ENCODE data around the gene MB21D2. TPM values are rescaled to one million over a fixed set of nuclear protein-coding genes. Genes with fewer than 3 reads are reported as not detected.

MB21D2 gene
- total RNA-seq, 1 donor from 2014 or later, result 13.4 TPM

DNA sequence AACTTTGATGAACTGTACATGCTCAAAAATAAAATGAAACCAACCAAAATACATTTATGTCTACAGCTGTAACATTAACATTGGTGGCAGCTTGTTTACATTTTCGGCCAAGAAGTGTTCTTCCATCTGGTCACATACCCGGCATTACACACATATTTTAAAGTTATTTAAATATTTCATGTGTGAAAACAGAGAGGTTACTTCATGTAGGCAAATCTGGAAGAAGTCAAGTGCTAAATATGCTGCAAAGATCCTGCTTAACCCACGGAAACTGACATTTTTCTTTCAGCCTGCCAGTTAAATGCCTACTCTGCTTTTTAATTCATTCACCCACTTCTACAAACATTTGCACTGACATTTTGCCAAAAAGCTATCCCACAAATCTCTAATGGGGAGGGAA is 69.7 kb downstream of the MB21D2 start:
- peaks cover 34% of the 10 kb centered on the region for H3K4me1 Mint-ChIP-seq (ENCODE audit: low read depth)
- no peaks in the 10 kb centered on the region for H3K9me3 Mint-ChIP-seq (ENCODE audit: low read depth)
- H3K27me3 Mint-ChIP-seq, result no peaks in the 10 kb centered on the region
- DNase-seq (ENCODE audit: low spot score, unreplicated experiment), result no peak
- H3K36me3 Mint-ChIP-seq (ENCODE audit: insufficient read depth), result no peaks in the 10 kb centered on the region
- no peak overlapping the region for H3K27ac Mint-ChIP-seq
- H3K4me3 Mint-ChIP-seq (ENCODE audit: low read depth), result no peak overlapping the region
- TF ChIP-seq, protein P1, sequence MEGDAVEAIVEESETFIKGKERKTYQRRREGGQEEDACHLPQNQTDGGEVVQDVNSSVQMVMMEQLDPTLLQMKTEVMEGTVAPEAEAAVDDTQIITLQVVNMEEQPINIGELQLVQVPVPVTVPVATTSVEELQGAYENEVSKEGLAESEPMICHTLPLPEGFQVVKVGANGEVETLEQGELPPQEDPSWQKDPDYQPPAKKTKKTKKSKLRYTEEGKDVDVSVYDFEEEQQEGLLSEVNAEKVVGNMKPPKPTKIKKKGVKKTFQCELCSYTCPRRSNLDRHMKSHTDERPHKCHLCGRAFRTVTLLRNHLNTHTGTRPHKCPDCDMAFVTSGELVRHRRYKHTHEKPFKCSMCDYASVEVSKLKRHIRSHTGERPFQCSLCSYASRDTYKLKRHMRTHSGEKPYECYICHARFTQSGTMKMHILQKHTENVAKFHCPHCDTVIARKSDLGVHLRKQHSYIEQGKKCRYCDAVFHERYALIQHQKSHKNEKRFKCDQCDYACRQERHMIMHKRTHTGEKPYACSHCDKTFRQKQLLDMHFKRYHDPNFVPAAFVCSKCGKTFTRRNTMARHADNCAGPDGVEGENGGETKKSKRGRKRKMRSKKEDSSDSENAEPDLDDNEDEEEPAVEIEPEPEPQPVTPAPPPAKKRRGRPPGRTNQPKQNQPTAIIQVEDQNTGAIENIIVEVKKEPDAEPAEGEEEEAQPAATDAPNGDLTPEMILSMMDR (IDR thresholded peaks at IDR 0.05; ENCODE audit: unreplicated experiment), result no peak

DNA sequence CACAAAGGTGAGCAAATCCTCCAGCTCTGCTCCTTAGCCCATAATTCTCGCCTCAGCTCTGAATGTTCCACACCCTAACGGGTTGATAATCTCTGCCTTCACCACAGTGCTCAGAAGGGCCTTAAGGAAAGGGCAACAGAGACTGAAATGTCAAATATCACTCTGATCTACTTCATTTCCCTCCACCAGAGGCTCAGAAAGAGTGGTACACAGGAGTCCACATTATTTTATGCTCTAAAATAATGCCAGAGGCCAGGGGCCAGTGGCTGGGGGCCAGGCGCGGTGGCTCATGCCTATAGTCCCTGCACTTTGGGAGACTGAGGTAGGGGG is 72.2 kb downstream of the MB21D2 start:
- no peak for DNase-seq (ENCODE audit: low spot score, unreplicated experiment)
- peaks cover 19% of the 10 kb centered on the region for H3K4me1 Mint-ChIP-seq (ENCODE audit: low read depth)
- no peaks in the 10 kb centered on the region for H3K36me3 Mint-ChIP-seq (ENCODE audit: insufficient read depth)
- no peaks in the 10 kb centered on the region for H3K9me3 Mint-ChIP-seq (ENCODE audit: low read depth)
- no peak overlapping the region for H3K4me3 Mint-ChIP-seq (ENCODE audit: low read depth)
- H3K27me3 Mint-ChIP-seq, result no peaks in the 10 kb centered on the region
- no peak overlapping the region for H3K27ac Mint-ChIP-seq
- TF ChIP-seq, protein P1 (IDR thresholded peaks at IDR 0.05; ENCODE audit: unreplicated experiment), result no peak

DNA sequence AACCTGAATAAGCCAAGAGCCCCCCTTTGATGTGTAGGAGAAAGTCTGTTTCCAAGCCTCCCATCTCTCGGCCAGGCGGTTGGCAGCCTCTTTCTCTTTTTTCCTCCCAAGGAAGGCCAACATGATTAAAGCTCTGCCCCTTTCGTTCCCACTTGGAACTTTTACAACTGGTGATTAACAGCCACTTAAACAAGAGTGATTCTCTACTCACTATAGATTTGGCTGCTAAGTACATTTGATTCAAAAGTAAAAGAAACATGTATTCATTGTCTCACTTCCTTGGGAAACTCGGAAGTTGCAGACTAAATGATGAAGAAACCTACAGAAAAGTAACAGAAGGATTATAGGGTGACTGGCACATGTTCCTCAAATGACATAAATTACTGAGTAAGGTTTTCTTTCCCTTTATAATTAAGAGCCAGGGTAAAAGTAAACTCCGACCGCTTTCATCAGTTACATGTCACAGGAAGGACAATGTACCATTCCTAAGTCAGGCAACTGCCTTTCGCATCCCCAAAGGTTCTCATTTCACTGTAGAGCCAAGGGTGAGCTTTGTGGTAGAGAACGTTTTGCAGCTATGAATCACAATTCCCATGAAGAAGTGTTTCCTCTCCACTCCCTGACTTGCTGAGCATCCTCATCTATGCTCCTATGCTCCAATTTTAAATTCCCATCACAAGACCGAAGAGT is 72.7 kb downstream of the MB21D2 start:
- H3K27ac Mint-ChIP-seq, result no peak overlapping the region
- no peaks in the 10 kb centered on the region for H3K9me3 Mint-ChIP-seq (ENCODE audit: low read depth)
- H3K4me3 Mint-ChIP-seq (ENCODE audit: low read depth), result no peak overlapping the region
- peaks cover 15% of the 10 kb centered on the region for H3K4me1 Mint-ChIP-seq (ENCODE audit: low read depth)
- no peak for DNase-seq (ENCODE audit: low spot score, unreplicated experiment)
- no peaks in the 10 kb centered on the region for H3K36me3 Mint-ChIP-seq (ENCODE audit: insufficient read depth)
- TF ChIP-seq, protein P1 (IDR thresholded peaks at IDR 0.05; ENCODE audit: unreplicated experiment), result no peak
- H3K27me3 Mint-ChIP-seq, result no peaks in the 10 kb centered on the region

- no peak overlapping the region for H3K27ac Mint-ChIP-seq
- TF ChIP-seq, protein P1 (IDR thresholded peaks at IDR 0.05; ENCODE audit: unreplicated experiment), result no peak
- H3K36me3 Mint-ChIP-seq (ENCODE audit: insufficient read depth), result no peaks in the 10 kb centered on the region
- no peaks in the 10 kb centered on the region for H3K9me3 Mint-ChIP-seq (ENCODE audit: low read depth)
- peaks cover 17% of the 10 kb centered on the region for H3K4me1 Mint-ChIP-seq (ENCODE audit: low read depth)
- DNase-seq (ENCODE audit: low spot score, unreplicated experiment), result no peak
- H3K27me3 Mint-ChIP-seq, result no peaks in the 10 kb centered on the region
- no peak overlapping the region for H3K4me3 Mint-ChIP-seq (ENCODE audit: low read depth)
These were observed 73.2 kb downstream of the MB21D2 start for GRCh38 chr3:192844486-192844765.

- peaks cover 17% of the 10 kb centered on the region for H3K4me1 Mint-ChIP-seq (ENCODE audit: low read depth)
- H3K27ac Mint-ChIP-seq, result no peak overlapping the region
- H3K36me3 Mint-ChIP-seq (ENCODE audit: insufficient read depth), result no peaks in the 10 kb centered on the region
- TF ChIP-seq, protein P1 (IDR thresholded peaks at IDR 0.05; ENCODE audit: unreplicated experiment), result no peak
- no peak overlapping the region for H3K4me3 Mint-ChIP-seq (ENCODE audit: low read depth)
- H3K27me3 Mint-ChIP-seq, result no peaks in the 10 kb centered on the region
- no peak for DNase-seq (ENCODE audit: low spot score, unreplicated experiment)
- no peaks in the 10 kb centered on the region for H3K9me3 Mint-ChIP-seq (ENCODE audit: low read depth)
These were observed 73.8 kb downstream of the MB21D2 start for GRCh38 chr3:192843723-192844485.
